CD4-positive, alpha-beta T cell (primary cell): Measurements from ENCODE around the gene ACADS. TPM values are rescaled to one million over a fixed set of nuclear protein-coding genes. Genes with fewer than 3 reads are reported as not detected.

Source experiments
- ATAC-seq: fragments of 200-7000 bp; cut with Tn5 transposase; one replicate; pipeline ENCODE4 v1.10.0; 2022; ENCODE audit warnings: mild to moderate bottlenecking; ENCODE audit not compliant: poor library complexity
- CTCF ChIA-PET: fragments of 350-600 bp; sonication (Branson Sonifier 250); formaldehyde crosslinking; loops from one replicate; lab custom pipeline; 2021; ENCODE audit warnings: antibody characterized with exemption, inconsistent platforms; lab: Charles Lee
- POLR2A ChIA-PET: fragments of 350-600 bp; sonication (Branson Sonifier 250); formaldehyde crosslinking; loops from one replicate; lab custom pipeline; 2021; ENCODE audit warnings: antibody characterized with exemption, inconsistent platforms; lab: Charles Lee
- DNase-seq, 14 experiments: peaks; one replicate each; pipeline ENCODE4 v3.0.0-alpha.2; 2013 to 2020; ENCODE audit warnings: mixed read lengths in 2 of 14
- H3K27ac ChIP-seq, 2 donors: one replicate each; pipeline versions ENCODE4 v1.5.1 to v1.7.0; 2013; ENCODE audit warnings: low read length in 2 of 2, low read depth in 1 of 2, mild to moderate bottlenecking in 1 of 2
- H3K27me3 ChIP-seq, 2 experiments: 1 replicate in 1 of 2; 2 replicates in 1 of 2; pipeline versions ENCODE4 v1.6.1 to v1.7.0; 2013; ENCODE audit warnings: low read length in 2 of 2, control low read depth in 1 of 2, mild to moderate bottlenecking in 1 of 2, moderate library complexity in 1 of 2; ENCODE audit not compliant: insufficient read depth in 2 of 2, control insufficient read depth in 1 of 2
- H3K36me3 ChIP-seq: one replicate; pipeline ENCODE4 v1.6.1; 2013; ENCODE audit warnings: low read length, control low read depth; ENCODE audit not compliant: insufficient read depth
- H3K4me1 ChIP-seq: one replicate; pipeline ENCODE4 v1.6.1; 2013; ENCODE audit warnings: low read length, control low read depth; ENCODE audit not compliant: insufficient read depth
- H3K4me3 ChIP-seq: one replicate; pipeline ENCODE4 v1.5.1; 2013; ENCODE audit warnings: mild to moderate bottlenecking, low read length, moderate library complexity
- H3K9me3 ChIP-seq, 2 experiments: 1 replicate in 1 of 2; 2 replicates in 1 of 2; pipeline versions ENCODE4 v1.6.1 to v1.7.0; 2013; ENCODE audit warnings: low read length in 2 of 2, mild to moderate bottlenecking in 2 of 2, control low read depth in 1 of 2, moderate library complexity in 1 of 2; ENCODE audit not compliant: control insufficient read depth in 1 of 2, insufficient read depth in 1 of 2
- H3K27ac Mint-ChIP-seq: one replicate; pipeline ENCODE4 v1.8.0; 2020; ENCODE audit warnings: mixed read lengths
- H3K27me3 Mint-ChIP-seq: one replicate; pipeline ENCODE4 v1.8.0; 2021; ENCODE audit warnings: mixed read lengths
- H3K36me3 Mint-ChIP-seq: one replicate; pipeline ENCODE4 v1.8.0; 2021; ENCODE audit warnings: low read depth, mixed read lengths
- H3K4me1 Mint-ChIP-seq: one replicate; pipeline ENCODE4 v1.8.0; 2021; ENCODE audit warnings: low read depth, mixed read lengths
- H3K4me3 Mint-ChIP-seq: one replicate; pipeline ENCODE4 v1.8.0; 2020; ENCODE audit warnings: mild to moderate bottlenecking, mixed read lengths
- H3K9me3 Mint-ChIP-seq: one replicate; pipeline ENCODE4 v1.8.0; 2020; ENCODE audit warnings: mixed read lengths
- CTCF ChIP-seq: fragments of 200-600 bp; IDR thresholded peaks from one replicate; pipeline ENCODE4 v1.8.0; 2022; ENCODE audit warnings: antibody characterized with exemption, mild to moderate bottlenecking
- intact Hi-C, 2 experiments: fragments of 100-400 bp; cut with DNase I in 1 of 2; cut with micrococcal nuclease in 1 of 2; formaldehyde crosslinking; loops; one replicate each; pipeline versions ENCODE4 v1.15.1 to v1.9.0; 2023 to 2025; cut with DNase I, micrococcal nuclease
- total RNA-seq, 174 experiments: library from RNA in 2 of 174; stranded (reverse) in 2 of 174; gene quantifications; one replicate each; pipeline ENCODE4 v1.2.3 and lab custom pipeline; 2021 to 2026

The ACADS gene
- total RNA-seq, 2 experiments from 2014 or later, result 8.9 to 9.2 TPM

GRCh38 chr12:120721866-120722265, 3.8 kb upstream of the ACADS start:
- no peak overlapping the region for H3K27ac ChIP-seq
- no peak for ATAC-seq
- no peak overlapping the region for H3K27ac Mint-ChIP-seq
- ChIA-PET CTCF (no interaction called here), POLR2A (no interaction called here)
- no peaks in the 10 kb centered on the region for H3K27me3 ChIP-seq
- no peaks in the 10 kb centered on the region for H3K9me3 ChIP-seq
- TF ChIP-seq CTCF, result no peak
- no peaks in the 10 kb centered on the region for H3K27me3 Mint-ChIP-seq
- no peak for DNase-seq
- peaks cover 49% of the 10 kb centered on the region for H3K36me3 ChIP-seq
- peaks cover 64% of the 10 kb centered on the region for H3K36me3 Mint-ChIP-seq
- H3K4me1 ChIP-seq, result peaks cover 20% of the 10 kb centered on the region
- no peaks in the 10 kb centered on the region for H3K9me3 Mint-ChIP-seq
- no peak overlapping the region for H3K4me3 Mint-ChIP-seq
- H3K4me1 Mint-ChIP-seq, result peaks cover 17% of the 10 kb centered on the region
- no peak overlapping the region for H3K4me3 ChIP-seq
- intact Hi-C loops, result no loop called here

- H3K4me1 Mint-ChIP-seq, result peaks cover 17% of the 10 kb centered on the region
- H3K9me3 Mint-ChIP-seq, result no peaks in the 10 kb centered on the region
- H3K27ac ChIP-seq, result no peak overlapping the region
- intact Hi-C loops, result no loop called here
- ATAC-seq, result no peak
- no peak overlapping the region for H3K27ac Mint-ChIP-seq
- no peak overlapping the region for H3K4me3 ChIP-seq
- no peak for TF ChIP-seq CTCF
- H3K9me3 ChIP-seq, result no peaks in the 10 kb centered on the region
- POLR2A ChIA-PET, result no interaction called here
- H3K27me3 ChIP-seq, result no peaks in the 10 kb centered on the region
- H3K4me3 Mint-ChIP-seq, result no peak overlapping the region
- H3K36me3 Mint-ChIP-seq, result peaks cover 60% of the 10 kb centered on the region
- no peaks in the 10 kb centered on the region for H3K27me3 Mint-ChIP-seq
- peaks cover 26% of the 10 kb centered on the region for H3K4me1 ChIP-seq
- CTCF ChIA-PET, result no interaction called here
- peaks cover 49% of the 10 kb centered on the region for H3K36me3 ChIP-seq
- DNase-seq, result no peak
Measured at GRCh38 chr12:120722784-120723183, 2.8 kb upstream of the ACADS start.

GRCh38 chr12:120724720-120725119, 906 bp upstream of the ACADS start:
- H3K9me3 Mint-ChIP-seq, result no peaks in the 10 kb centered on the region
- DNase-seq, result no peak

More at GRCh38 chr12:120724720-120725119, 906 bp upstream of the ACADS start:
- H3K27ac Mint-ChIP-seq, result peak overlapping the region; percentile 45
- H3K4me1 Mint-ChIP-seq, result peaks cover 21% of the 10 kb centered on the region
- Histone ChIP-seq H3K4me3 (no peak overlapping the region), H3K9me3 (no peaks in the 10 kb centered on the region), H3K36me3 (peaks cover 37% of the 10 kb centered on the region), H3K27ac (no peak overlapping the region), H3K27me3 (no peaks in the 10 kb centered on the region), H3K4me1 (peaks cover 28% of the 10 kb centered on the region)
- CTCF ChIA-PET, result interaction anchor here (1.0 kb wide), 1 partner anchor 78 kb away, joined by 6 read pairs; no protein-coding TSS in a partner anchor
- POLR2A ChIA-PET, result interaction anchor here (1.1 to 1.4 kb wide), 4 partner anchors 14 to 432 kb away, joined by 3 to 6 read pairs (median 3); partner anchors contain the start of genes POP5, RNU4-1 and UNC119B
- no peaks in the 10 kb centered on the region for H3K27me3 Mint-ChIP-seq
- H3K4me3 Mint-ChIP-seq, result peak overlapping the region; percentile 97
- H3K36me3 Mint-ChIP-seq, result peaks cover 50% of the 10 kb centered on the region
- no peak for ATAC-seq
- intact Hi-C loops, result loop anchor here (1.0 to 5.0 kb wide), 4 partner anchors 37 to 277 kb away; partner anchors contain the start of genes GATC (in 1 of the 2), MLEC (in 1 of the 2), POP5 (in 1 of the 2) and TRIAP1 (in 1 of the 2)
- TF ChIP-seq CTCF, result no peak
